Measurements from ENCODE around the gene PDSS2.

Gene PDSS2

GRCh38 chr6:107459283-107460082, at the start of gene PDSS2:
Gene PDSS2 (minus strand): TSS chr6:107459564. CDS start chr6:107459285, 279 bp downstream.
- TF ChIP-seq CTCF (IDR thresholded peaks at IDR 0.05; ENCODE audit: low read depth, low read length, missing control alignments): peak; percentile 48
- H3K4me3 ChIP-seq (replicated peaks; ENCODE audit: low read depth, low read length): peak within 1 kb of the TSS; percentile 92
- DNase-seq (ENCODE audit: extremely low read depth, low read depth): peak; percentile 92

- DNase-seq (ENCODE audit: extremely low read depth, low read depth): no peak
- TF ChIP-seq CTCF (IDR thresholded peaks at IDR 0.05; ENCODE audit: low read depth, low read length, missing control alignments): no peak
- no peak overlapping the region for H3K4me3 ChIP-seq (replicated peaks; ENCODE audit: low read depth, low read length)
These were observed 46.8 kb upstream of the PDSS2 start for GRCh38 chr6:107506145-107506544.

GRCh38 chr6:107504270-107505026, 45.1 kb upstream of the PDSS2 start:
- TF ChIP-seq CTCF (IDR thresholded peaks at IDR 0.05; ENCODE audit: low read depth, low read length, missing control alignments): no peak
- DNase-seq (ENCODE audit: extremely low read depth, low read depth): no peak

GRCh38 chr6:107496892-107497684, 37.7 kb upstream of the PDSS2 start:
- no peak overlapping the region for H3K4me3 ChIP-seq (replicated peaks; ENCODE audit: low read depth, low read length)
- DNase-seq (ENCODE audit: extremely low read depth, low read depth): no peak
- no peak for TF ChIP-seq CTCF (IDR thresholded peaks at IDR 0.05; ENCODE audit: low read depth, low read length, missing control alignments)

More at GRCh38 chr6:107504270-107505026, 45.1 kb upstream of the PDSS2 start:
- H3K4me3 ChIP-seq (replicated peaks; ENCODE audit: low read depth, low read length): no peak overlapping the region

- TF ChIP-seq CTCF (IDR thresholded peaks at IDR 0.05; ENCODE audit: low read depth, low read length, missing control alignments): no peak
- DNase-seq (ENCODE audit: extremely low read depth, low read depth): no peak
- no peak overlapping the region for H3K4me3 ChIP-seq (replicated peaks; ENCODE audit: low read depth, low read length)
These were observed 36.6 kb upstream of the PDSS2 start for GRCh38 chr6:107495971-107496370.

GRCh38 chr6:107495196-107495643, 35.9 kb upstream of the PDSS2 start:
- no peak for DNase-seq (ENCODE audit: extremely low read depth, low read depth)
- no peak overlapping the region for H3K4me3 ChIP-seq (replicated peaks; ENCODE audit: low read depth, low read length)
- TF ChIP-seq CTCF (IDR thresholded peaks at IDR 0.05; ENCODE audit: low read depth, low read length, missing control alignments): no peak
